ENCODE data around the gene TRIM63.
A peak's percentile ranks its signal among the peaks of the same experiment; 100 is the strongest.
"Not testable (repeated sequence)": the region's sequence is repeated elsewhere in the genome, so short reads cannot be mapped to it uniquely, and the experiment has no call there.

TRIM63 gene

GRCh38 chr1:26067432-26067911 lies at the start of gene TRIM63:
TRIM63 (minus strand) TSS chr1:26067630; CDS start chr1:26067494, 136 bp downstream.
- DNase-seq (ENCODE audit: low spot score), result no peak

DNA sequence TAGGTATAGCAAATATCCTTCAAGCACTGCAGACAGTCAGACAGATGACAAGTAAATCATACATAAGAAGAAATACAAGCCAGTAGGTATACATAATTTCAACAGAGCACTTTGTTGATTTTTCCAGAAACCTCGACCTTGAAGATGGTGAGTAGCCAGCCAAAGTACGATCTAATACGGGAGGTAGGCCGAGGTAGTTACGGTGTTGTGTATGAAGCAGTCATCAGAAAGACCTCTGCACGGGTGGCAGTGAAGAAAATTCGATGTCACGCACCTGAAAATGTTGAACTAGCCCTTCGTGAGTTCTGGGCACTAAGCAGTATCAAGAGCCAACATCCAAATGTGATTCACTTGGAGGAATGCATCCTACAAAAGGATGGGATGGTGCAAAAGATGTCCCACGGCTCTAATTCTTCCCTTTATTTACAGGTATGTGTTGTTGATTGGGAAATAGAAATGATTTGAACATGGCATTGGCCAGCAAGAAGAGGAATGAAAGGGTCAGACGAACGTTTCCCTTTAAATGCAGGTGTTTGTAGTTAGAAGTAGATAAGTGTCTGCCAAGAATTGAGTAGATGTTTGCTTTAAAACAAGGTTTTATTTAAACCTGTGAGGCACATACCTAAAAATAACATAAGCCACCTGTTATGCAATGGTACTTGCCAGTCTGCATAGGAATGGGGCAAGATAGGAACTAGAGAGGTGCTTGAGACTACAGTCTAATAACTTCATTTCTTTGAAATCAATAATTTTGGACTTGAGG lies 46.9 kb upstream of the TRIM63 start:
- DNase-seq (ENCODE audit: low spot score), result no peak

- DNase-seq (ENCODE audit: low spot score), result no peak
Measured at GRCh38 chr1:26112407-26112775, 45.0 kb upstream of the TRIM63 start.

- peak; percentile 90 for DNase-seq (ENCODE audit: low spot score)
Measured at GRCh38 chr1:26111530-26112406, 44.3 kb upstream of the TRIM63 start, which contains the start of gene PDIK1L. PDIK1L (plus strand) TSS chr1:26111824; CDS start chr1:26114309, 2,485 bp downstream.

- peak; percentile 59 for DNase-seq (ENCODE audit: low spot score)
Measured at GRCh38 chr1:26110731-26111529, 43.5 kb upstream of the TRIM63 start.

GRCh38 chr1:26109229-26110164 lies 42.1 kb upstream of the TRIM63 start:
- DNase-seq (ENCODE audit: low spot score), result no peak

GRCh38 chr1:26105226-26105548 lies 37.8 kb upstream of the TRIM63 start:
- not testable (repeated sequence) for DNase-seq (ENCODE audit: low spot score)

DNA sequence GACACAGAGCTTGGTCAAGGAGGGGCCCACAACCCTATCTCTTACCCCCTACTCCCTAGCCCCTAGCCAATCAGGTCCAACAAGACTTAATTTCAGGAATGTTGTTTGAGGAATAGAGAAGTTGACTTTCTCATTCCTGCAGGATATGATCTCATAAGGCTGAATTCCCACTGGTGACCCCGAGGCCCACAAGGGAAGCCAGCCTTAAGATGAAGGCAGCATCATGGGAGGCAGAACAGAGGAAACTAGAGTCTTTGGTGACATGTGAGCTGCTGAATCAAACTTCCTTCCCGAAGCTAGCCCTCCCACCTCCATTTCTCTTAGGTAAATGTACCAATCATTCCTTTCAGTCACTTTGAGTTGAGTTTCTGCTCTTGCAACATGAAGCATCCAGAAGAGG lies 35.1 kb upstream of the TRIM63 start:
- no peak for DNase-seq (ENCODE audit: low spot score)

GRCh38 chr1:26102119-26102518 lies 34.7 kb upstream of the TRIM63 start:
- DNase-seq (ENCODE audit: low spot score), result no peak

DNA sequence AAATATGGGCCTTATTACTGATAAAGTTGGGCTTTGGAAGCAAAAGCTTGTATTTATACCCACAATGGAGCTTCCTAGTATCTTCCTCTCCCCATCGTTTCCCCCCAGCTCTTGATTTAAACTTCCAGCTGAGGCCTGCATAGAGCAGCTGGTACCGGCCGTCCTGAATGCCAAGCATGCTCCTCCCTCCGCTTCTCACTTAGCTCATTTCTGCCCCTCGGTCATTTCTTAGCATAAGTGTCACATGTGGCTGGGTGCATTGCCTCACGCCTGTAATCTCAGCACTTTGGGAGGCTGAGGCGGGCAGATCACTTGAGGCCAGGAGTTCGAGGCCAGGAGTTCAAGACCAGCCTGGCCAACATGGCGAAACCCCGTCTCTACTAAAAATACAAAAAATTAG lies 32.8 kb upstream of the TRIM63 start:
- DNase-seq (ENCODE audit: low spot score), result not testable (repeated sequence)

DNA sequence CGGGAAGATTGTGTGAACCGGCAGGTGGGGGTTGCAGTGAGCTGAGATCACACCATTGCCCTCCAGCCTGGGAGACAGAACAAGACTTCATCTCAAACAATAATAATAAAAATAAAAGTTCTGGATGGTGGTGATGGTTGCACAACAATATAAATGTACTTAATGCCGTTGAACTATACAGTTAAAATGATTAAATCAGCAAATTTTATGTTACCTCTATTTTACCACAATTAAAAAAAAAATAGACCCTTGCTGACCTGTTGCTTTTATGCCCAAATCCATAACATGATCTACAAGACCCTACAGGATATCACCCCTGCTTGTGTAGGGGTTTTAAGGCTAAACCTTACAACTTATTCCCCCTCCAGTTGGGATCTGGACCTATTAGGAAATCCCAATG lies 32.4 kb upstream of the TRIM63 start:
- no peak for DNase-seq (ENCODE audit: low spot score)

GRCh38 chr1:26098602-26099001 lies 31.2 kb upstream of the TRIM63 start:
- no peak for DNase-seq (ENCODE audit: low spot score)

GRCh38 chr1:26097696-26098095 lies 30.3 kb upstream of the TRIM63 start:
- no peak for DNase-seq (ENCODE audit: low spot score)

DNA sequence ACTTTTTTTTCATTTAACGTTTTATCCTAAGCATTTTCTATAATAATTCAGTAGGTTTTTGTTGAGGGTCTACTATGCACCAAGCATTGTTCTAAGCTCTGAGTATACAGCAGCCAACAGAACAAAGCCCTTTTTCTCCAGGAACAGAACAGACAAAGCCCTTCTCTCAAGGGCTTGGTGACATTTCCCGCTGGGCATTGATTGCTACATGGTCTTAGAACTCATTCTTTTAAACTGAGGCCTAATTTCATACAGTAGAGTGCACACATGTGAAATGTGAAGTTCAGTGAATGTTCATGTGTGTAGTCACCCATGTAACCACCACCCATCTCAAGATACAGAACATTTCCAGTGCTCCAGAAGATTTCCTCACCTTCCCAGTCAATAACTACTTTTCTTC lies 29.0 kb upstream of the TRIM63 start:
- peak; percentile 94 for DNase-seq (ENCODE audit: low spot score)

DNA sequence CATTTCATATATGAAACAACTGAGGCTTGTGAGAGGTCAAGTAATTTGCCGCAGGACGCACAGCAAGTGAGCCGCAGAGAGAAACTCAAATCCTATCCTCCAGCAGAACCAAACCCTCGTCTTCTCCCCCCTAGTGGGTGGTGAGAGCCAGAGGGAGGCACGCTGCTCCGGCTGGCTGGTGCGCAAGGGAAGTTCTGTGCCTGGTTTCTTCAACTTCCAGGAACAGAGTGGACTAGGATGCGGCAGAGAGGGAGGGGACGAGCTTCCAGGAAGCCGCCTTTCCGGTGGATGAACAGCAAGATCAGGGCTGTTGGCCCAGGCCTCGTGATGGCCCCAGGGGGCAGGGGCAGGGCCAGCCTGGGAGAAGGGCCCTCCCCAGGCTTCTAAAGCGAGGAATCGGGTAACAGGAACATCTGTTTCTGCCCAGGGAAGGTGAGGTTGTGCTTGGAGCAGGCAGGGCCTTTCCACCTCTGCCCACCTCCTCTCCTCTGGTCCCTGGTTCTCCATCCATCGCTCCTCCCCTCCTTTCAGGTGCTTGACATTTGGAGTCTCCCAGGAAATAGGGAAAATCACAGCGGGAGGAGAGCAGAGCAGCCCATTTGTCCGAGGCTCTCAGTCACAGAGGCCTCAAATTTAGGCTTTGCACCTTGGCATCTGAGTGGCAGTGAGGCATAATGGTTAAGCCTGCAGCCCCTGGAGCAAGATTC lies 27.4 kb upstream of the TRIM63 start:
- DNase-seq (ENCODE audit: low spot score), result no peak

DNA sequence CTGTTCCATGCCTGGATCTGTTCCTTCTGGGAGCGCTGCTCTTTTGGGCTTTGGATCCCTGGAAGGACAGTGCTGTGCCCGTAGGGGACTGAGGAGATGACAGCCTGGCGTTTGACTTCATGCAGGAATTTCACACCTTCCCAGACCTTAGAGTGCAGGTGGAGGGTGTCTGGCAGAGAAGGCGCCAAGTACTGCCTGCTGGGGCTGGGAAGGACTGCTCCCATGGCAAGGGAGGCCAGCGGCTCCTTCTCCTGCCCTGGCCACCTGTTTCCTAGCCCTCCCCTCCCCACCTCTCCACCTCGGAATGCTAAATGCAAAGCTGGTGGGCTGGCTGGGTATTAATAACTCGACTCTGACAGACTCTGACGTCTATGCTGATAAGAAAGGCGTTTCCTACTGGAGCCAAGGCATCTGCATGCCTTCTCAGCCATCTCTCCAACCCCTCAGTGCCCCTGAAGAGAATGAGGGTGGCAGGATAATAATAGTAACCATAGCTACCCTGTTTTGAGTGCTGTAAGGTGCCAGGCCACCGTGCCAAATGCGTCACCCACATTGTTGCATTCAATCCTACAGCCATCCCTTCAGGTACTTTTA lies 26.7 kb upstream of the TRIM63 start:
- no peak for DNase-seq (ENCODE audit: low spot score)

DNA sequence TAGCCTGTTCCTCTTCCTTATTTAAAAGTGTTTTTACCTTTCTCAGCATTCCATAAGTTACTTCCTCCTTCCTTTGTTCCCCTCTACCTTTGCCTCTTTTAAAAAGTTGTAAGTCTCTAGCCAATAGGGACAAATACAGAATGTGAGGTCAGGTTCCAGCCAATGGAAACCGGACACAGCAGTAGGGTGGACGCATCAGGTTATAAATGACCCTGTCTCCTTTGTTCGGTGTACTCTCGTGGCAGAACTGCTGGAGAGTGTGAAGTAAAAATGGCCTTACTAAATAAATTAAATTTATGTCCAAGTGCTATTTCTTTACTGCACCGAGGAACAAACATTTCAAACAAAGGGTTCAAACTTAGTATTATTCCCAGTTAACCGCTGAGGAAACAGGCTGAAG lies 26.1 kb upstream of the TRIM63 start:
- not testable (repeated sequence) for DNase-seq (ENCODE audit: low spot score)

DNA sequence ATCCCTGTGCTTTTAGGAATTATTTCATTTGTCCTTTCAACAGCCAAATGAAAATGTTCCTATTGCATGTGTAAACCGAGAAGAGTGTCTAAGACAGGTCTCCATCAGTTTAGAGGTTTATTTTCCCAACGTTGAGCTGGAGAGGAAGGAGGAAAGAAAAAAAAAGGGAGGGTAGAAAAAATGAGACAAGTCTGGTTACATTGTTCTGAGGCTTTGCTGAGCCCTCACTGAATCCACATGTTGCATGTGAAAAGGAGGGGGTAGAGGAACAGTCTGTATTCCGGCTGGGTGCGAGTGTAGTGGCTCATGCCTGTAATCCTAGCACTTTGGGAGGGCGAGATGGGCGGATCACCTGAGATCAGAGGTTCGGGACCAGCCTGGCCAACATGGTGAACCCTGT lies 25.0 kb upstream of the TRIM63 start:
- DNase-seq (ENCODE audit: low spot score), result no peak

GRCh38 chr1:26090893-26091292 lies 23.5 kb upstream of the TRIM63 start:
- DNase-seq (ENCODE audit: low spot score), result no peak

GRCh38 chr1:26089125-26089524 lies 21.7 kb upstream of the TRIM63 start:
- no peak for DNase-seq (ENCODE audit: low spot score)
